ENCODE results near the gene CFLAR.

CFLAR gene

GRCh38 chr2:201116115-201116958 lies at the start of gene CFLAR:
Gene CFLAR (plus strand): TSS chr2:201116164. CDS start chr2:201129866, 13,702 bp downstream.
- peaks cover 44% of the 10 kb centered on the region for H3K79me2 ChIP-seq (ENCODE audit: low read length)
- H3K27me3 ChIP-seq (replicated peaks; ENCODE audit: insufficient read depth, low read length) = no peaks in the 10 kb centered on the region
- no peaks in the 10 kb centered on the region for H3K36me3 ChIP-seq (replicated peaks; ENCODE audit: insufficient read depth, low read length)
- peak within 1 kb of the TSS; percentile 73 for H3K4me2 ChIP-seq (ENCODE audit: low read depth, low read length)
- H3K4me3 ChIP-seq (ENCODE audit: low read length) = peak within 1 kb of the TSS; percentile 85
- H4K20me1 ChIP-seq (ENCODE audit: insufficient read depth, low read length) = no peaks in the 10 kb centered on the region
- peak; percentile 86 for DNase-seq
- H2AFZ ChIP-seq (ENCODE audit: low read length) = peak within 1 kb of the TSS; percentile 82
- no peaks in the 10 kb centered on the region for H3K9me2 ChIP-seq (replicated peaks; ENCODE audit: insufficient read depth, low read length)
- peaks cover 15% of the 10 kb centered on the region for H3K4me1 ChIP-seq (ENCODE audit: low read length)
- peak within 1 kb of the TSS; percentile 97 for H3K9ac ChIP-seq (ENCODE audit: low read length)
- peak within 1 kb of the TSS; percentile 96 for H3K27ac ChIP-seq (ENCODE audit: low read length)
- no peak for TF ChIP-seq CTCF (IDR thresholded peaks at IDR 0.05; ENCODE audit: low read length)
- TF ChIP-seq EZH2phosphoT487 (IDR thresholded peaks at IDR 0.05; ENCODE audit: low read length) = no peak
- TF ChIP-seq EZH2 (optimal IDR thresholded peaks at IDR 0.05; ENCODE audit: low read depth, low read length) = no peak
- peaks cover 64% of the 10 kb centered on the region for H3F3A ChIP-seq (ENCODE audit: insufficient read depth, low read length)
- no peaks in the 10 kb centered on the region for H3K9me3 ChIP-seq (replicated peaks; ENCODE audit: insufficient read depth, low read length)

GRCh38 chr2:201070948-201071478 lies 45.0 kb upstream of the CFLAR start:
- Histone ChIP-seq H4K20me1 (ENCODE audit: insufficient read depth, low read length) (0 out of 2 replicates have a peak, but pooled peaks cover 3% of the 10 kb centered on the region), H3K36me3 (replicated peaks; ENCODE audit: insufficient read depth, low read length) (peaks cover 3% of the 10 kb centered on the region; the same call in 1 of the 2 replicates), H3K27ac (ENCODE audit: low read length) (peak overlapping the region; percentile 52), H3K9me2 (replicated peaks; ENCODE audit: insufficient read depth, low read length) (no peaks in the 10 kb centered on the region), H3K27me3 (replicated peaks; ENCODE audit: insufficient read depth, low read length) (no peaks in the 10 kb centered on the region), H3K4me1 (ENCODE audit: low read length) (peaks cover 19% of the 10 kb centered on the region), H2AFZ (ENCODE audit: low read length) (peak overlapping the region; percentile 75), H3F3A (ENCODE audit: insufficient read depth, low read length) (peaks cover 3% of the 10 kb centered on the region; the same call in 1 of the 2 replicates), H3K9me3 (replicated peaks; ENCODE audit: insufficient read depth, low read length) (no peaks in the 10 kb centered on the region), H3K9ac (ENCODE audit: low read length) (peak overlapping the region; percentile 80; the same call in 1 of the 2 replicates), H3K4me3 (ENCODE audit: low read length) (peak overlapping the region; percentile 95), H3K79me2 (ENCODE audit: low read length) (peaks cover 93% of the 10 kb centered on the region), H3K4me2 (ENCODE audit: low read depth, low read length) (peak overlapping the region; percentile 90)
- no peak for DNase-seq
- no peak for TF ChIP-seq EZH2 (optimal IDR thresholded peaks at IDR 0.05; ENCODE audit: low read depth, low read length)
- TF ChIP-seq EZH2phosphoT487 (IDR thresholded peaks at IDR 0.05; ENCODE audit: low read length) = no peak
- no peak for TF ChIP-seq CTCF (IDR thresholded peaks at IDR 0.05; ENCODE audit: low read length)

- peaks cover 91% of the 10 kb centered on the region for H3K79me2 ChIP-seq (ENCODE audit: low read length)
- no peaks in the 10 kb centered on the region for H3K9me3 ChIP-seq (replicated peaks; ENCODE audit: insufficient read depth, low read length)
- H4K20me1 ChIP-seq (ENCODE audit: insufficient read depth, low read length) = 0 out of 2 replicates have a peak, but pooled peaks cover 3% of the 10 kb centered on the region
- H3K9me2 ChIP-seq (replicated peaks; ENCODE audit: insufficient read depth, low read length) = no peaks in the 10 kb centered on the region
- DNase-seq = peak; percentile 96
- no peaks in the 10 kb centered on the region for H3K27me3 ChIP-seq (replicated peaks; ENCODE audit: insufficient read depth, low read length)
- peak within 1 kb of the TSS; percentile 52 for H3K27ac ChIP-seq (ENCODE audit: low read length)
- peaks cover 2% of the 10 kb centered on the region; the same call in 1 of the 2 replicates for H3K36me3 ChIP-seq (replicated peaks; ENCODE audit: insufficient read depth, low read length)
- H3K4me1 ChIP-seq (ENCODE audit: low read length) = peaks cover 19% of the 10 kb centered on the region
- no peak for TF ChIP-seq EZH2phosphoT487 (IDR thresholded peaks at IDR 0.05; ENCODE audit: low read length)
- peak; percentile 41 for TF ChIP-seq CTCF (IDR thresholded peaks at IDR 0.05; ENCODE audit: low read length)
- peak within 1 kb of the TSS; percentile 80 for H3K9ac ChIP-seq (ENCODE audit: low read length)
- H3K4me3 ChIP-seq (ENCODE audit: low read length) = peak within 1 kb of the TSS; percentile 95
- peaks cover 3% of the 10 kb centered on the region; the same call in 1 of the 2 replicates for H3F3A ChIP-seq (ENCODE audit: insufficient read depth, low read length)
- H3K4me2 ChIP-seq (ENCODE audit: low read depth, low read length) = peak within 1 kb of the TSS; percentile 90
- peak within 1 kb of the TSS; percentile 75 for H2AFZ ChIP-seq (ENCODE audit: low read length)
These were observed 44.3 kb upstream of the CFLAR start, which contains the start of the genes HYCC2 and NDUFB3 for GRCh38 chr2:201071479-201072200. Gene HYCC2 (minus strand): TSS chr2:201071671. CDS start chr2:201024009, 47,662 bp downstream. Gene NDUFB3 (plus strand): TSS chr2:201072001. CDS start chr2:201078883, 6,882 bp downstream.
